GM19438 (cell line): ENCODE results near the gene WTIP.
"Not testable (repeated sequence)": the region's sequence is repeated elsewhere in the genome, so short reads cannot be mapped to it uniquely, and the experiment has no call there.

ENCODE experiments used
- ATAC-seq: cut with Tn5 transposase; IDR thresholded peaks from one replicate; pipeline ENCODE4 v1.9.1; 2021; ENCODE audit warnings: low read depth; ENCODE audit not compliant: unreplicated experiment

Gene WTIP

GRCh38 chr19:34475975-34476594 is 5.5 kb upstream of the WTIP start:
- ATAC-seq = no peak

GRCh38 chr19:34478496-34478895 is 3.1 kb upstream of the WTIP start:
- ATAC-seq = not testable (repeated sequence)

GRCh38 chr19:34479396-34479795 is 2.2 kb upstream of the WTIP start:
- no peak for ATAC-seq

- no peak for ATAC-seq
These were observed 1.1 kb upstream of the WTIP start for GRCh38 chr19:34480491-34480890.

- ATAC-seq = no peak
These were observed 362 bp downstream of the WTIP start for GRCh38 chr19:34481861-34482379.

DNA sequence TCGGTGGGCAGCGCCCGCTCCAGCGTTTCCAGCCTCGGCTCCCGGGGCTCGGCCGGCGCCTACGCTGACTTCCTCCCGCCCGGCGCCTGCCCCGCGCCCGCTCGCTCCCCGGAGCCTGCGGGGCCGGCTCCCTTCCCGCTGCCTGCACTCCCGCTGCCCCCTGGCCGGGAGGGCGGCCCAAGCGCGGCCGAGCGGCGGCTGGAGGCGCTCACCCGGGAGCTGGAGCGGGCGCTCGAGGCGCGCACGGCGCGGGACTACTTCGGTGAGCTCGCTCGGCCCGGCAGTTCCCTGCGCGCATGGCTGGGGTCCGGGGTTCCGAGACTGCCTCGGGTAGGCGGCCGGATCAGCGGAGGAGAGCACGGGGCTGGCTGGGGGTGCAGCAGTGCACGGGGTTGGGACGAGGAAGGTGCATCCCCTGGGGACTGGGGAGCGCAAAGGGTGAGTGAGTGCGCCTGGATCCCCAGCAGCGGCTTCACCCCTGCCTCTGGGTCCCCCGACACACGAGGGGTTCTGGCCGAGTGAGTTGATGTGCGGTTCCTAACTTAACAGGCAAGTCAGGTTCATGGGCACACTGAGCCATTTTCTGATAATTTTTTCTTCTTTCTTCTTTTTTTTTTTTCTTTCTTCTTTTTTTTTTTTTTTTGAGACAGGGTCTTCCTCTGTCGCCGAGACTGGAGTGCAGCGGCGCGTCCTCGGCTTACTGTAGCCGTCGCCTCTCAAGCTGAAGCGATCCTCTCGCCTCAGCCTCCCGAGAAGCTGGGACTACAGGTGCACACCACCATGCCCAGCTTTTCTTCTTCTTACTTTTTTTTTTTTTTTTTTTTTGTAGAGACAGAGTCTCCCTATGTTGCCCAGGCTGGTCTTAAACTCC is 1.1 kb downstream of the WTIP start:
- no peak for ATAC-seq

DNA sequence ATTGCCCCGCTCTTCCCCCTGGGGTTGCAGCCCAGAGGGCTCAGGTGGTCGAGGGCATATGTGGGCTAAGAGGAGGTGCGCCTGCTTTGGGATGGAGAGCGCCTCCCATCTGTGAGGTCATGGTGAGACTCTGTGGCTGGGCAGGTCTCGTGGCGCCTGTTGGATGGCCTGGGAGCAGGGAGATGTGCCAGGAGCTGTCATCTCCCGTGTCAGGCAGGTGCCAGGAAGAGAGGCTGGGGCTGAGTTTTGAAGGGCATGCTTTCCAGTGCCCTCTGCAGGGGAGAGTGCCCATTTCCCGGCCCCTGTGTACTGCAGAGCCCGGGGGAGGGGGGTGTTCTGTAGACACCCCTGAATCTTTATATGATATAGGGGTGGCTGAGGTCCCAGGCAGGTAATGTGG is 2.8 kb downstream of the WTIP start:
- no peak for ATAC-seq

DNA sequence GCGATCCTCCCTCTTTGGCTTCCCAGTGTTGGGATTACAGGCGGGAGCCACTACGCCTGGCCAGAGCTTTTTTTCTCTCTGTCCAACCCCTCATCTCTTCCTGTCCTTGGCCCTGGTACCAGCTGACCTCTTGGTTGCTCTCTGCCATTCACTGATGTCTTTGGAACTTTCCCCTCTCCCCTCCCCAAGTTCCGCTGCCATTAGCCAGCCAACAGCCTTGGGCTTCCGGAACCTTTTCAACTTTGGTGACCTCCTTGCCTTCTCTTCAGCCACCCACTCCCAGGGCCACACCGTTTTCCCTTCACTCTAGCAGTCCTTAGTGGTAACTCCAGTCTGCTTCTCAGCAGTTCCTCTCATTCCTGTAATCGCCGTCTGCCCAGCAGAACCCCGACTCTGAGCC is 4.3 kb downstream of the WTIP start:
- ATAC-seq = no peak

GRCh38 chr19:34487651-34488051 is 6.1 kb downstream of the WTIP start:
- no peak for ATAC-seq

DNA sequence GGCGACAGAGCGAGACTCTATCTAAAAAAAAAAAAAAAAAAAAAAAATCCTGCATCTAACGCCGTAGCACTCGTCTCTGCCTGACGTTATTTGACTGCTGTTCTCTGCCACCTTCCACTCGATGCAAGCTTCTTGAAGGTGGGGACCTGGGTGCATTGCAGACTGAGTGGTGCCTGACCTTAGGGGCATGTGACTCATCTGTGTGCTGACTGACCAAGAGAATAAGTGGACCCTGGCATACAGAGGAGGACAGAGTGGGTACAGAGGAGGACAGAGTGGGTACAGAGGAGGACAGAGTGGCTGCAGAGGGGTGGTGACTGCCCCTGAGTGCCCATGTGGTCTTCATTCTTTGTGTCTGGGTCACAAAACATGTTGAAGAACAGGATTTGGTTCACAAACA is 7.6 kb downstream of the WTIP start:
- ATAC-seq = no peak

- no peak for ATAC-seq
These were observed 8.7 kb downstream of the WTIP start for GRCh38 chr19:34490141-34490766.

DNA sequence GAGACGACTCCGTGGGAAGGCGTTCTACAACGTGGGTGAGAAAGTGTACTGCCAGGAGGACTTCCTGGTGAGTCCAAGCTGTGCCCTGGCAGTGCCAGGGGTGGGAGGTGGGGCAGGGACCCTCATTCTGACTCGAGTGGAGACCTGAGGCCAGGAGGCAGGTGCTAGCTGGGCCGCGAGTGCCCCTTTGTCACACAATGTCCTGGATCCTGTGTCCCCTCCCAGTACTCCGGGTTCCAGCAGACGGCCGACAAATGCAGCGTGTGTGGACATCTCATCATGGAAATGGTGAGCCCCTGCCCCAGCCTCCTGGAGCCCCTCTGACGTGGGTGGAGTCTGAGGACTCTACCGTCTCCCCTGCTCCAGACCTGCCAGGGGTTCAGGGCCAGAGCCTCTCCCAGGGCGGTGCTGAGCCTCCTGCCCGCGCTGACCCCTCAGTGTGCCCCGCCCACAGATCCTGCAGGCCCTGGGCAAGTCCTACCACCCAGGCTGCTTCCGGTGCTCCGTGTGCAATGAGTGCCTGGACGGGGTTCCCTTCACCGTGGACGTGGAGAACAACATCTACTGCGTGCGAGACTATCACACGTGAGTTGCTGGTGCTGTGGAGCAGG is 11.6 kb downstream of the WTIP start:
- no peak for ATAC-seq

GRCh38 chr19:34493649-34494044 is 12.1 kb downstream of the WTIP start:
- ATAC-seq = no peak

- no peak for ATAC-seq
These were observed 13.0 kb downstream of the WTIP start for GRCh38 chr19:34494601-34495000.

- no peak for ATAC-seq
These were observed 13.9 kb downstream of the WTIP start for GRCh38 chr19:34495416-34495815.

DNA sequence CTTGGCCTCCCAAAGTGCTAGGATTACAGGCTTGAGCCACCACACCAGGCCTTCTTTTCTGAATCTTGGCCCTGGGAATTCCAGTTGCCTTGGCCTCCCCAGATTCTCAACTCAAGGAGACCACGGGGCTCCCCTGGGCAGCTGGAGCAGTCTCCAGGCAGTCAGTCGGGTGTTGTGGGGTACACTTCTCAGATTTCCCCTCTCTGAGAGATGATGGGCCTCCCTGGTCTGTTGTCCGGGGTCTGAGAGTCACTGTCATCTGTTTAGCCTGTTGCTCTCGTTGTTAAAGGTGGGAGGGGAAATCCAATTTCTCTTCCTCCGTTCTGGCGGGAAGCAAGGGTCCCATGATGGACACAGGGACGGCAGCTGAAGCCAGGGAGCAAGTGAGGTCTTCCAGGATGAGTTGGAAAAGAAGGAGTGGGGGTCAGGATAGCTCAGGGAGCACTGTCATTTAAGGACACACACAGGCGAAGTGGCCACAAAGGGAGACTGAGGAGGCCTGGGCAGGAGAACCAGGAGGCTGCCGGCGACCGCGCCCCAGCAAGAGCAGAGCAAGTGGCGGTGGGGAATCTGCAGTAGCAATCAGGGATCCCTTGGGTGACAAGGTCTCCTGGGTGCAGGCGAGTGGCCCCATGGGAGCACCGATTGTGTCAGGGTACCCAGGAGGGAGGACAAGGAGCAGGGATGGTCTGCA is 15.7 kb downstream of the WTIP start:
- no peak for ATAC-seq

GRCh38 chr19:34499155-34499834 is 17.7 kb downstream of the WTIP start:
- no peak for ATAC-seq

- ATAC-seq = no peak
These were observed 19.1 kb downstream of the WTIP start for GRCh38 chr19:34500656-34501120.

DNA sequence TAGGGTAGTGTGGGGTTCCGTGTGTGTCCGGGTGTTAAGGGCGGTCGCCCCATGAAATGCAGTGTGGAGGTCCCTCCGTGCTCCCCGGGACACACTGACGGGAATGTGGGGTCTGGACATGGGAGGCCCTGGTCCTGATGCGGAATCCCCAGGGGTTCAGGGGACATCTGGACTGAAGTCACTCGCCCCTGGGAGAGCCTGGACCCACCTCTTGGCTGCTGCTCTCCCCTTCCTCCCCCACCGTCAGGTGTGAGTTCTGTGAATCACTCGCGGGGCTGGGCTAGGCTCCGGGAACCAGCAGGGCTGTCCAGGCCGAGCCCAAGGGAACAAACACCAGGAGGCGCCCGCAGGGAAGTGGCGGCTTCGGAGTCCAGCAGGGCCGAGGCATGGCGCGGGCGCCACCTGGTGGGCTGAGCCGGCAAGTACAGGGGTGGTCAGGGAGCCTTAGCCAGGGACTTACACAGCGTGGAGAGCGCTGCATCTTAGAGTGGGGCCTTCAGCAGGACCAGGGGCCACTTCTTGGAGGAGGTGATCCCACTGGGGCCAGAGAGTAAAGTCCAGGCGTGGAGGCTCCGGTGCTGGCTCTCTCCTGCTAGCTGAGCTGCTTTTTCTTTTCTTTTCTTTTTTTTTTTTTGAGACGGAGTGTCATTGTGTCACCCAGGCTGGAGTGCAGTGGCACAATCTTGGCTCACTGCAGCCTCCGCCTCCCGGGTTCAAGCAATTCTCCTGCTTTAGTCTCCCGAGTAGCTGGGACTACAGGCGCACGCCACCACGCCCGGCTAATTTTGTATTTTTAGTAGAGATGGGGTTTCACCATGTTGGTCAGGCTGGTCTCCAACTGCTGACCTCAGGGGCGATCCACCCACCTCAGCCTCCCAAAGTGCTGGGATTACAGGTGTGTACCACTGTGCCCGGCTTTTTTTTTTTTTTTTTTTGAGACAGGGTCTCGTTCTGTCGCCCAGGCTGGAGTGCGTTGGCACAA is 20.1 kb downstream of the WTIP start:
- no peak for ATAC-seq
